Left ventricle myocardium inferior (tissue), 1 donor: ENCODE data around the gene PDCD1LG2. TPM values are rescaled to one million over a fixed set of nuclear protein-coding genes. Genes with fewer than 3 reads are reported as not detected.

Source experiments
- DNase-seq: peaks from one replicate; pipeline ENCODE4 v3.0.0-alpha.2; 2020
- H3K27ac ChIP-seq: fragments of 200-600 bp; replicated peaks from 2 replicates; pipeline ENCODE4 v1.8.0; 2021
- H3K27me3 ChIP-seq: fragments of 200-600 bp; 2 replicates; pipeline ENCODE4 v1.8.0; 2021; ENCODE audit warnings: low read depth
- H3K36me3 ChIP-seq: fragments of 200-600 bp; 2 replicates; pipeline ENCODE4 v1.8.0; 2021
- H3K4me1 ChIP-seq: fragments of 200-600 bp; 2 replicates; pipeline ENCODE4 v1.8.0; 2021
- H3K4me3 ChIP-seq: fragments of 200-600 bp; 2 replicates; pipeline ENCODE4 v1.8.0; 2021; ENCODE audit warnings: mild to moderate bottlenecking, moderate library complexity
- H3K9me3 ChIP-seq: fragments of 200-600 bp; replicated peaks from 2 replicates; pipeline ENCODE4 v1.8.0; 2021
- intact Hi-C: fragments of 100-400 bp; cut with micrococcal nuclease; formaldehyde crosslinking; loops from one replicate; pipeline ENCODE4 v1.11.0; 2022
- total RNA-seq: library from RNA; stranded (reverse); fragmentation: NEBNext Ultra II Directional; extraction: Animal tissue kit (Norgen Biotek cat#: 25700); gene quantifications from one replicate; pipeline ENCODE4 v1.2.1, GENCODE V29; 2021
- TF ChIP-seq, protein P1 (sequence below): fragments of 200-600 bp; IDR thresholded peaks from 2 replicates; pipeline ENCODE4 v1.8.0; 2021; ENCODE audit warnings: antibody characterized with exemption, mild to moderate bottlenecking, borderline replicate concordance
- donor health status: DM: no; HTN: yes; CAD: no; lungs with severe emphysema.

PDCD1LG2 gene
- total RNA-seq, 1 donor from 2014 or later, result 2.0 TPM

DNA sequence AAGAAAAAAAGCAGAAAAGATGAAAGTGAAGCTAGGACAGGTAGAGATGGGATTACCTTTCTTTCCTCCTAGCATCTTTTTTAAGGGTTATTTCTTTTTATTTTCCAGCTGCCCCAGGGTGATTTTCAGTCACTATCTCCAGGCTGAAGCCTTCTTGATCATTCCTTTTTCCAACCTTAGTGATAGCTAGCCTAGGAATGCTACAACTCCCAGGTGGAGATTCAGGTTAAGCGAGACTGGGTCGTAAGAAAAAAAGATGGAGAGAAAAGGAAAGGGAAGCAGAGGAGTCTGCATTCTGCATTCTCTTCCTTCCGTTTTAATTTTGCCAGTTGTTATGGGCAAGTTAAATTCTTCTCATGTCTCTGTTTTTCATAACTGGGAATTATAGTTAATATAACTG, 81.9 kb downstream of the PDCD1LG2 start:
- H3K9me3 ChIP-seq, result no peaks in the 10 kb centered on the region
- intact Hi-C loops, result loop anchor here (5.0 kb wide), 2 partner anchors 145 to 405 kb away; partner anchors contain the start of gene INSL6
- TF ChIP-seq, protein P1, sequence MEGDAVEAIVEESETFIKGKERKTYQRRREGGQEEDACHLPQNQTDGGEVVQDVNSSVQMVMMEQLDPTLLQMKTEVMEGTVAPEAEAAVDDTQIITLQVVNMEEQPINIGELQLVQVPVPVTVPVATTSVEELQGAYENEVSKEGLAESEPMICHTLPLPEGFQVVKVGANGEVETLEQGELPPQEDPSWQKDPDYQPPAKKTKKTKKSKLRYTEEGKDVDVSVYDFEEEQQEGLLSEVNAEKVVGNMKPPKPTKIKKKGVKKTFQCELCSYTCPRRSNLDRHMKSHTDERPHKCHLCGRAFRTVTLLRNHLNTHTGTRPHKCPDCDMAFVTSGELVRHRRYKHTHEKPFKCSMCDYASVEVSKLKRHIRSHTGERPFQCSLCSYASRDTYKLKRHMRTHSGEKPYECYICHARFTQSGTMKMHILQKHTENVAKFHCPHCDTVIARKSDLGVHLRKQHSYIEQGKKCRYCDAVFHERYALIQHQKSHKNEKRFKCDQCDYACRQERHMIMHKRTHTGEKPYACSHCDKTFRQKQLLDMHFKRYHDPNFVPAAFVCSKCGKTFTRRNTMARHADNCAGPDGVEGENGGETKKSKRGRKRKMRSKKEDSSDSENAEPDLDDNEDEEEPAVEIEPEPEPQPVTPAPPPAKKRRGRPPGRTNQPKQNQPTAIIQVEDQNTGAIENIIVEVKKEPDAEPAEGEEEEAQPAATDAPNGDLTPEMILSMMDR, result no peak
- H3K4me3 ChIP-seq, result no peak overlapping the region
- no peaks in the 10 kb centered on the region for H3K36me3 ChIP-seq
- DNase-seq, result no peak
- no peak overlapping the region for H3K27ac ChIP-seq
- H3K27me3 ChIP-seq, result no peaks in the 10 kb centered on the region
- H3K4me1 ChIP-seq, result peaks cover 13% of the 10 kb centered on the region

GRCh38 chr9:5592904-5593303, 82.6 kb downstream of the PDCD1LG2 start:
- Histone ChIP-seq H3K27ac (no peak overlapping the region), H3K4me1 (peaks cover 13% of the 10 kb centered on the region), H3K36me3 (no peaks in the 10 kb centered on the region), H3K27me3 (no peaks in the 10 kb centered on the region), H3K4me3 (no peak overlapping the region), H3K9me3 (no peaks in the 10 kb centered on the region)
- no peak for DNase-seq
- intact Hi-C loops, result loop anchor here (5.0 kb wide), 2 partner anchors 146 to 406 kb away; partner anchors contain the start of gene INSL6
- TF ChIP-seq, protein P1, result no peak

GRCh38 chr9:5593904-5594303, 83.6 kb downstream of the PDCD1LG2 start:
- H3K9me3 ChIP-seq, result no peaks in the 10 kb centered on the region
- no peak for DNase-seq
- no peak overlapping the region for H3K27ac ChIP-seq
- H3K27me3 ChIP-seq, result no peaks in the 10 kb centered on the region
- TF ChIP-seq, protein P1, result no peak
- peaks cover 13% of the 10 kb centered on the region for H3K4me1 ChIP-seq
- no peak overlapping the region for H3K4me3 ChIP-seq
- intact Hi-C loops, result loop anchor here (5.0 kb wide), 2 partner anchors 147 to 407 kb away; partner anchors contain the start of gene INSL6
- no peaks in the 10 kb centered on the region for H3K36me3 ChIP-seq

GRCh38 chr9:5596173-5596572, 85.8 kb downstream of the PDCD1LG2 start:
- Histone ChIP-seq H3K36me3 (no peaks in the 10 kb centered on the region), H3K27me3 (no peaks in the 10 kb centered on the region), H3K9me3 (no peaks in the 10 kb centered on the region), H3K27ac (no peak overlapping the region), H3K4me1 (peaks cover 15% of the 10 kb centered on the region), H3K4me3 (no peak overlapping the region)
- TF ChIP-seq, protein P1, result no peak
- intact Hi-C loops, result no loop called here
- no peak for DNase-seq

- H3K9me3 ChIP-seq, result no peaks in the 10 kb centered on the region
- DNase-seq, result no peak
- no peaks in the 10 kb centered on the region for H3K36me3 ChIP-seq
- peak overlapping the region; percentile 59 for H3K4me3 ChIP-seq
- TF ChIP-seq, protein P1, result peak; percentile 18
- intact Hi-C loops, result no loop called here
- H3K27me3 ChIP-seq, result no peaks in the 10 kb centered on the region
- peaks cover 30% of the 10 kb centered on the region for H3K4me1 ChIP-seq
- peak overlapping the region; percentile 79 for H3K27ac ChIP-seq
Measured at GRCh38 chr9:5608298-5609225, 98.2 kb downstream of the PDCD1LG2 start.
